ENCODE measurements around the gene NMNAT3.

NMNAT3 gene

GRCh38 chr3:139647866-139648435, 29.8 kb downstream of the NMNAT3 start:
- Histone ChIP-seq H3K9ac (no peak overlapping the region), H3K36me3 (ENCODE audit: insufficient read depth) (no peaks in the 10 kb centered on the region), H3K79me2 (ENCODE audit: insufficient read depth, low read depth) (no peaks in the 10 kb centered on the region), H4K20me1 (ENCODE audit: insufficient read depth) (no peaks in the 10 kb centered on the region), H2AFZ (ENCODE audit: low read depth) (no peak overlapping the region), H3K4me1 (ENCODE audit: low read depth, poor library complexity, severe bottlenecking) (peaks cover 8% of the 10 kb centered on the region), H3K4me3 (IDR thresholded peaks at IDR 0.05; ENCODE audit: insufficient read depth, low read depth, low read length) (no peak overlapping the region), H3K27ac (no peak overlapping the region), H3K27me3 (ENCODE audit: insufficient read depth, low read depth) (no peaks in the 10 kb centered on the region), H3K4me2 (no peak overlapping the region)
- no peak for TF ChIP-seq CTCF (conservative IDR thresholded peaks at IDR 0.05; ENCODE audit: low read depth, low read length)

GRCh38 chr3:139646512-139646911, 31.3 kb downstream of the NMNAT3 start:
- Histone ChIP-seq H3K36me3 (ENCODE audit: insufficient read depth) (no peaks in the 10 kb centered on the region), H3K4me3 (IDR thresholded peaks at IDR 0.05; ENCODE audit: insufficient read depth, low read depth, low read length) (no peak overlapping the region), H3K27ac (no peak overlapping the region), H3K4me2 (no peak overlapping the region), H3K4me1 (ENCODE audit: low read depth, poor library complexity, severe bottlenecking) (peaks cover 17% of the 10 kb centered on the region), H3K9ac (no peak overlapping the region), H3K79me2 (ENCODE audit: insufficient read depth, low read depth) (no peaks in the 10 kb centered on the region), H3K27me3 (ENCODE audit: insufficient read depth, low read depth) (no peaks in the 10 kb centered on the region), H2AFZ (ENCODE audit: low read depth) (no peak overlapping the region), H4K20me1 (ENCODE audit: insufficient read depth) (no peaks in the 10 kb centered on the region)
- TF ChIP-seq CTCF (conservative IDR thresholded peaks at IDR 0.05; ENCODE audit: low read depth, low read length), result no peak

GRCh38 chr3:139642996-139643395, 34.8 kb downstream of the NMNAT3 start:
- no peak for TF ChIP-seq CTCF (conservative IDR thresholded peaks at IDR 0.05; ENCODE audit: low read depth, low read length)
- Histone ChIP-seq H4K20me1 (ENCODE audit: insufficient read depth) (no peaks in the 10 kb centered on the region), H2AFZ (ENCODE audit: low read depth) (no peak overlapping the region), H3K4me1 (ENCODE audit: low read depth, poor library complexity, severe bottlenecking) (peaks cover 39% of the 10 kb centered on the region), H3K9ac (no peak overlapping the region), H3K27me3 (ENCODE audit: insufficient read depth, low read depth) (no peaks in the 10 kb centered on the region), H3K79me2 (ENCODE audit: insufficient read depth, low read depth) (no peaks in the 10 kb centered on the region), H3K36me3 (ENCODE audit: insufficient read depth) (no peaks in the 10 kb centered on the region), H3K27ac (no peak overlapping the region), H3K4me2 (0 out of 2 replicates have a peak overlapping the region, but pooled peaks have one; percentile 6), H3K4me3 (IDR thresholded peaks at IDR 0.05; ENCODE audit: insufficient read depth, low read depth, low read length) (no peak overlapping the region)

- H2AFZ ChIP-seq (ENCODE audit: low read depth), result no peak overlapping the region
- H3K27ac ChIP-seq, result no peak overlapping the region
- no peak overlapping the region for H3K9ac ChIP-seq
- no peaks in the 10 kb centered on the region for H3K27me3 ChIP-seq (ENCODE audit: insufficient read depth, low read depth)
- H3K36me3 ChIP-seq (ENCODE audit: insufficient read depth), result no peaks in the 10 kb centered on the region
- H3K4me3 ChIP-seq (IDR thresholded peaks at IDR 0.05; ENCODE audit: insufficient read depth, low read depth, low read length), result no peak overlapping the region
- H3K4me2 ChIP-seq, result no peak overlapping the region
- no peaks in the 10 kb centered on the region for H4K20me1 ChIP-seq (ENCODE audit: insufficient read depth)
- peaks cover 48% of the 10 kb centered on the region for H3K4me1 ChIP-seq (ENCODE audit: low read depth, poor library complexity, severe bottlenecking)
- no peak for TF ChIP-seq CTCF (conservative IDR thresholded peaks at IDR 0.05; ENCODE audit: low read depth, low read length)
- no peaks in the 10 kb centered on the region for H3K79me2 ChIP-seq (ENCODE audit: insufficient read depth, low read depth)
Observed at GRCh38 chr3:139640456-139640855, 37.3 kb downstream of the NMNAT3 start.
